ENCODE results near the gene CEP152. TPM values are rescaled to one million over a fixed set of nuclear protein-coding genes. Genes with fewer than 3 reads are reported as not detected.

Gene CEP152
- total and polyA plus RNA-seq, 9 of the 15 experiments (the other 6 are each of a cell fraction or from before 2014, with no cell fraction given), result 9.9 to 43.0 (median 23.6) TPM

DNA sequence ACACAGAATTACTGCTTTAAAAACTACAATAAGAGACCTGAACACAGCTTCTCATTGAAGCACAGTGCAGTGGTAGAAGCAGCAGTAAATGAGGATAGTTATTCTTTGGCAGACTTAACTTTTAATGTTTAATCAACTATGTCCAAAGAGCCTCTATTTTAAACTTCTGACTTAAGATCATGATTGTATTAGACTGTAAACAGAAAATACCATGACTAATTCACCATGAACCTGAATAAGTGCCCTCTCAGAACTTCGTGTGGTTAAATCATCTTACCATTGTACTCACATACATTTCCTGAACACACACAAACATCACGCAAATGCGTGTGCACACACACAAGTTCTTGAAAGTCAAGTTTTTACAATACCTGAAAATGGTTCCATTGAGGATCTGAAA is 13.9 kb downstream of the CEP152 start:
- ChIA-PET POLR2A (no interaction called here), CTCF (ENCODE audit: low intra/inter-chr PET ratio) (no interaction called here)
- intact Hi-C loops (cut with micrococcal nuclease), result no loop called here
- no peak for TF ChIP-seq E2F5 (CRISPR knock-in tag; IDR thresholded peaks at IDR 0.05)
- TF ChIP-seq, protein P1, sequence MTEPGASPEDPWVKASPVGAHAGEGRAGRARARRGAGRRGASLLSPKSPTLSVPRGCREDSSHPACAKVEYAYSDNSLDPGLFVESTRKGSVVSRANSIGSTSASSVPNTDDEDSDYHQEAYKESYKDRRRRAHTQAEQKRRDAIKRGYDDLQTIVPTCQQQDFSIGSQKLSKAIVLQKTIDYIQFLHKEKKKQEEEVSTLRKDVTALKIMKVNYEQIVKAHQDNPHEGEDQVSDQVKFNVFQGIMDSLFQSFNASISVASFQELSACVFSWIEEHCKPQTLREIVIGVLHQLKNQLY (CRISPR knock-in tag; conservative IDR thresholded peaks at IDR 0.05), result no peak
- TF ChIP-seq KDM4B (IDR thresholded peaks at IDR 0.05; ENCODE audit: borderline replicate concordance in 2 of 2, low read depth in 1 of 2), result no peak
- no peak for TF ChIP-seq ZNF764 (CRISPR knock-in tag; IDR thresholded peaks at IDR 0.05; ENCODE audit: low read depth)
- no peak for TF ChIP-seq TRIM28 (IDR thresholded peaks at IDR 0.05)
- no peak for TF ChIP-seq ARID3A (IDR thresholded peaks at IDR 0.05; ENCODE audit: borderline replicate concordance, low read depth, low read length)
- TF ChIP-seq IRF9 (tag; IDR thresholded peaks at IDR 0.05), result no peak
- TF ChIP-seq MCM2 (IDR thresholded peaks at IDR 0.05; ENCODE audit: low read depth), result no peak
- no peak for TF ChIP-seq ZBTB12 (CRISPR knock-in tag; IDR thresholded peaks at IDR 0.05)
- Histone ChIP-seq H4K20me1 (replicated peaks; ENCODE audit: control insufficient read depth, insufficient read depth, low read length) (no peaks in the 10 kb centered on the region), H3K4me2 (ENCODE audit: insufficient read depth, low read length) (no peak overlapping the region), H3K9ac (ENCODE audit: insufficient read depth in 1 of 2, low read depth in 2 of 2, low read length in 2 of 2) (no peak overlapping the region), H3K4me3 (no peak overlapping the region), H3K4me1 (replicated peaks in 1 of 2; ENCODE audit: control insufficient read depth in 2 of 2, insufficient read depth in 2 of 2, low read length in 2 of 2) (0 out of 5 replicates have a peak, but pooled peaks cover 0 to 3% of the 10 kb centered on the region in 2 experiments), H3K36me3 (ENCODE audit: control insufficient read depth, insufficient read depth, low read length) (peaks cover 60% of the 10 kb centered on the region), H3K27me3 (ENCODE audit: control insufficient read depth in 2 of 2, insufficient read depth in 2 of 2, low read length in 2 of 2) (no peaks in the 10 kb centered on the region), H3K9me1 (ENCODE audit: control insufficient read depth, insufficient read depth, low read length) (no peaks in the 10 kb centered on the region), H3K9me3 (replicated peaks; ENCODE audit: control insufficient read depth, insufficient read depth, low read depth, low read length) (no peaks in the 10 kb centered on the region), H3K79me2 (ENCODE audit: control insufficient read depth, insufficient read depth, low read length) (peaks cover 28% of the 10 kb centered on the region), H2AFZ (ENCODE audit: low read depth, low read length) (no peak overlapping the region), H3K27ac (ENCODE audit: extremely low read depth, low read depth, low read length) (no peak overlapping the region)
- DNase-seq (ENCODE audit: extremely low read depth in 1 of 4, low spot score in 3 of 4) (no peak), FAIRE-seq (no peak), ATAC-seq (no peak)
- in situ Hi-C loops (cut with MboI), result no loop called here
- WGBS (ENCODE audit: insufficient coverage, low coverage, missing lambda C conversion rate), result 84% methylated on average over 3 of the region's 3 CpGs
- BruUV-seq (replicated peaks), result no TSS peak
